NB4 (cell line): ENCODE data around the gene PPM1F.

Experiments
- CTCF ChIP-seq: IDR thresholded peaks from one replicate; pipeline ENCODE4 v1.5.1; 2012; ENCODE audit warnings: low read depth, low read length
- MYC ChIP-seq: IDR thresholded peaks from 2 replicates; pipeline ENCODE4 v1.6.1; 2011; ENCODE audit warnings: low read depth, low read length
- POLR2A ChIP-seq: IDR thresholded peaks from 2 replicates; pipeline ENCODE4 v1.6.1; 2011; ENCODE audit warnings: mild to moderate bottlenecking; ENCODE audit not compliant: insufficient read length; ENCODE audit errors: extremely low read depth

GRCh38 chr22:21991774-21992173 is 39.1 kb upstream of the PPM1F start:
- TF ChIP-seq POLR2A: no peak
- no peak for TF ChIP-seq CTCF
- TF ChIP-seq MYC: no peak
